GM18951 (cell line): ENCODE measurements around the gene TBX21.

Experiments
- POLR2A ChIP-seq: IDR thresholded peaks from 4 replicates; pipeline ENCODE4 v1.6.1; 2011; ENCODE audit warnings: mild to moderate bottlenecking; ENCODE audit not compliant: insufficient read length, insufficient read depth; ENCODE audit errors: extremely low read depth
- in situ Hi-C: fragments of 300-500 bp; cut with MboI; formaldehyde crosslinking; loops from one replicate; pipeline ENCODE4 v1.12.0; 2022; ENCODE audit warnings: low sequenced_read_pairs, mixed read lengths, inconsistent platforms; ENCODE audit not compliant: unreplicated experiment

The TBX21 gene

DNA sequence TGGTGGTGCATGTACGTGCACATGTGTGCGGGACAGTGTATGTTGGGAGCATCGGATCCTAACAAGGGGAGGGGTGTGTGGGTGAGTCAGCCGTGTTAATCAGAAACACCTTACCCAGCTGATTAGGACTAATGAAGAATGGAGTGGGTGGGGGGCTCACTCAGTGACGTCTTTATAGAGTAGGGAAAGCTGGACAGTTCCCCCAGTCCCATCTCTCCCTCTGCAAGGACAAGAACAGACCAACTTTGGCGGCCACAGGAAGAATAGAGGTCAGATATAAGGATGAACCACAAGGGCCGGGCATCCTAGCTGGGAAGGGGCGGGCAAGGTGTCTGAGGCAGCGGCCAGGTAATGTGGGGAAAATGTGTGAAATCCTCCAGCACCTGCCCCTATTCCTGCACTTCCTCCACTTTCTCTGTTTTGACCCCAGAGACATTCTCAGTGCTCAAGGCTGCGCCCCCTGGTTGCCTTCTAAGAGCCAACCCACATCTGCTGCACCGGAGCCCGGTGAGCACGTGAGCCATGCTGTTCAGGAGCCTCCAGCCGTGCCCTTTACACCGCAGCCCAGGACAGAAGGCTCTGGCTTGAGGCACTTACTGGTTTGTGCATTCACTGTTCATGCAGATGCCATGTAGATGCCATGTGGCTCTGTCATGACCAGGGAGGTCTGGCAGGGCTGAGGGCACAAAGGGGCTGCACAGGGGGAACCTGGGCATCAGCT lies 18.9 kb upstream of the TBX21 start:
- in situ Hi-C loops = no loop called here
- no peak for TF ChIP-seq POLR2A

DNA sequence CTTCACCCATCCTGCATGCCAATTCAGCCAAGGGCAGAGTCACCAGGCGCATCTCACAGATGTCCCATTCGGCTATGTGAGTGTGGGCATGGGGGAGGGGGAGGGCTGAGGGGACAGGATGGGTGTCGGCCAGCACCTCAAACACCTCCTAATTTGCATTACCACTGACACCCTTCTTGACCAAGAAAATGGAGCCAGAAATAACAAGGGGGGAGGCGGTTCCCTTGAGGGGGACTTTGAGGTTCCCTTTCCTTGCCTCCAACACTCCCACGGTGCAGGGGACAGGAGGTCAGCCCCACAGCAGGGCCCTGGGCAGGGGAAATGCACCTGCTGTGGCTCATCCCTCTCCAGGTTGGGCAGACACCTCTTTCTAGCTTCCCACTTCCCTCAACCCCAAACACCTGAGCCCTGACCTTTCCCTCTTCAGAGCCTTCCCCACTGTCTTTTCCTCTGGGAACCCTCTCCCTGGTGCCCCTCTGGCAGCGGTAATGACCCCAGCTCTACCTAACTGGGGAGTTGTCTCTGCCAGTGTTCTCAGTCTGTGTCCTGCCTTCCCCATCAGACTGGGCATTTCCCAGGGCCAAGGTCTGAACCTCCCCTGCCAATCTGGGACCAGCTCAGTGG lies 18.2 kb upstream of the TBX21 start:
- in situ Hi-C loops = no loop called here
- no peak for TF ChIP-seq POLR2A

DNA sequence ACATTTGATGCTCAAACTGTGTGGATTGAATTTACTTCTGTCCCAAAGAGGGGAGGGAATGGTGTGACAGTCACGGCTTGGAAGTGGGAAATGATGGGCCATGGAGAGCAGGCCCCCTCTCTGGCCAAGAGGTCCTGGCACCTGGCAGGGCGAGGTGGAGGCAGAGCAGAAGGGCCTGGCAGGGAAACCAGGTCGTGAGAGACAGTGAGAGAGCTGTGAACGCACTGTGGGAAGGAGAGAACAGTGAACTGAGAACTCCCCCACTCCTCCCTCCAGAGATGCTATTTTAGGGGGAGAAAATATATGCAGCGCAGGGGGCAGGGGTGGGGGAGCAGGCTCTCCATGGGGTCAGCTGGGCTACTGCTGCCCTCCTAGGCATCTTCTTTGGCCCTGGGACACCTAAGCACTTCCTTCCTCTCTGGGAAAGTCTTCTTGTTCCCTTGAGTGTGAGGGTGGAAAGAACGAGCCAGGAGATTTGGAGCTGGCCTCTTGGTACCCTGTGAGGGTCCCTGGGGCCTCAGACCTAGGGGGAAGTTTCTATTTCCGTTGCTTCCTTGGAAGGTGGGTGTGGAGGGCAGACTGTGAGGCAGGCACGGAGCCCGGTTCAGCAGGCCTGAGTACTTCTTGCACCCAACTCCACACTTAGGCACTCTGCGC lies 17.2 kb upstream of the TBX21 start:
- TF ChIP-seq POLR2A = no peak
- in situ Hi-C loops = no loop called here

DNA sequence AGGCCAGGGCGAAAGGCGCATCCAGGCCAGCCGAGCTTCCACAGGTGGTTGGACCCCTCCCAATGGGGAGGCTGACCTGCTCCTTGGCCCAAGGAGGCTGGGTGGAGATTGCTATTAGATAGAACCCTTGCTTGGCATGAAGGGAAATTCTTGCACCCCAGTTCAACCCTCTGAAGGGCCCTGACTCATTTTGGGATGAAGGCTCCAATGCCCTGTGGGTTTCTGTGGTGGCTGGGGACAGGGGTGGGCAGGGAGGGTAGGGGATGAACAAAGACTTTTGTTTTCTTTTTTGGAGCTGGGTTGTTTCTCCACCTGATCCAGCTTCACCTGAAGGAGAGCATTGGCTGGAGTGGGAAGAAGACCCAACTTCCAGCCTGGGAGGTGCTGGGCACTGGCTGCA lies 16.7 kb upstream of the TBX21 start:
- in situ Hi-C loops = no loop called here
- no peak for TF ChIP-seq POLR2A

DNA sequence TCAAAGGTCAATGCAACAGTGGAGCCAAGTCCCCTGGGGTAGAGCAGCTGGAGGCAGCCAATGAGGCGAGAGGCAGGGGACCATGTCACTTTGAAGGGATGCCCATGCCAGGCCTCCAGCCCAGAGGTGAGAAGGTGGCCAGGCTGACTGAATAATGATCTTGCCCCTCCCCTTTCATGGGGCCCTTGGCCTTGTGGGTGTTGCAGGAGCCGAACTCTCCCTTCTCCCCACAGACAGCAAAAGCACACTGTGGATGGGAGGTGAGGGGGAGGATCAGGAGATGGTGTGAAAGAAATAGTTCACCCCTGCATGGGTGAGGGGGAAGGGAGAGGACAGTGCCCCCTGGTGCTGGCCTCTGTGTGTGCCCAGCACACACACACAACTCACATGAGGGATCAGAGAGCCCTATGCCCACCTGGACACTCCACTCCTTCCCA lies 15.8 kb upstream of the TBX21 start:
- TF ChIP-seq POLR2A = no peak

DNA sequence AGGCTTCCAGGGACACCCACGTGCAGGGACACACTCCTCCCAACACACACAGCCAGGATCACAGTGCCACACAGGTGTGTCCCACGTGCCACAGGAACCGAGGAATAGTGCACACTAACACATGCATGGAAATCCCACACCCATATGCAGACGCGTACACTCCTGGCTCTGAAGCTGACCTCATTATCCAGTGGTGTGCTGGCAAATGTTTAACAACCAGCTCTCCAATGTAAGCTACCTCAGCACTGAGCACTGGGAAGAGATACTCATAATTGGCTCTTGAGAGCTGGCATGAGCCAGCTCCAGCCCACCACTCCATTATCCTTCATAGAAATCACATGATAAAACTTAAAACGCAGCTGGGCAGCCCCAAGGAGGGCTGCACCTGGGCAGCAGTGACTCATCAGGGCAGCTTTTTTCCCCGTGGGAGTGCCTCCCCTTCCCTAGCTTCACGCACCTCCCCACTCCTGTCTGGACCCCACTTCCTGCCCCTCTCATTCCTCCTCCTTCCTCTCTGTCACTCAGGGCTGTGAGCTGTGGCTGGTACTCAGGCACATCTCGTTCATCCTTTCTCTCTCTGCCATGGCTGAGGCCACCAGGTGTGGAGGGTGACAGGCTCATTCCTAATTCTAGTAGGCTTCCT lies 14.9 kb upstream of the TBX21 start:
- in situ Hi-C loops = no loop called here
- TF ChIP-seq POLR2A = no peak

More for the DNA sequence above, 15.8 kb upstream of the TBX21 start:
- in situ Hi-C loops = no loop called here

DNA sequence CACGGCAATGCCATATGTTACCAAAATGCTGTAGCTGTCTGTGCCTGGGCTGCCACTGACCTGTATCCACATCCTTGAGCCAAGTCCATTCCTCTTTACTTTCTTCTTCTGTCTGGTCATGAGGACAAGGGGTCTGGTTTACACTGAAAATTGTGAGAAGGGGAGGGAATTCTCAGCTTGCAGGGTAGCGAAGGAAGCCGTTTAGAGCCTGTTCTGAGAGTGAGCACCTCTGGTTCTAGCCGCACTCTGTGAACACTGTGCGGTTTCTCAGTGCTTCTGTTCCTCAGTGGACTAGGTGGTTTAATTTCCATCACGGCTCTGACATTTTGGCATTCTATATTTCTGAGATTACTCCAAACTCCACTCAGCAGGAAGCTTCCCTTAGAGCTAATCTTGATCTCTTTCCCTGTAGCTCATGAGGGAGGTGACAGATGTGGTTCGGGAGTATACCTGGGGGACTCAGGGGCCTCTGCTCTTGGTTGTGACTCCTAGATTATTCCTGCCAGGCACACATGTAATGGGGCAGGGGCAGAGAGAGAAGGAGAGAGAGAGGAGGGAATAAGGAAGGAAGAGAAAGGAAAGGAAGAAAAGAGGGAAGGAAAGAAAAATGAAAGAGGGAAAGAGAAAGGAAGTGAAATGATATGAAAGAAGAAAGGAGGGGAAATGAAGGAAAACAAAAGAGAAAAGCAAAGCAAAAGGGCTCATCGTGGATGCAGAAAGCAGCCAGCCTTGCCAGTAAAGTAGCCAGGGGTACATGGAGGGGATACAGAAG lies 14.2 kb upstream of the TBX21 start:
- no peak for TF ChIP-seq POLR2A

DNA sequence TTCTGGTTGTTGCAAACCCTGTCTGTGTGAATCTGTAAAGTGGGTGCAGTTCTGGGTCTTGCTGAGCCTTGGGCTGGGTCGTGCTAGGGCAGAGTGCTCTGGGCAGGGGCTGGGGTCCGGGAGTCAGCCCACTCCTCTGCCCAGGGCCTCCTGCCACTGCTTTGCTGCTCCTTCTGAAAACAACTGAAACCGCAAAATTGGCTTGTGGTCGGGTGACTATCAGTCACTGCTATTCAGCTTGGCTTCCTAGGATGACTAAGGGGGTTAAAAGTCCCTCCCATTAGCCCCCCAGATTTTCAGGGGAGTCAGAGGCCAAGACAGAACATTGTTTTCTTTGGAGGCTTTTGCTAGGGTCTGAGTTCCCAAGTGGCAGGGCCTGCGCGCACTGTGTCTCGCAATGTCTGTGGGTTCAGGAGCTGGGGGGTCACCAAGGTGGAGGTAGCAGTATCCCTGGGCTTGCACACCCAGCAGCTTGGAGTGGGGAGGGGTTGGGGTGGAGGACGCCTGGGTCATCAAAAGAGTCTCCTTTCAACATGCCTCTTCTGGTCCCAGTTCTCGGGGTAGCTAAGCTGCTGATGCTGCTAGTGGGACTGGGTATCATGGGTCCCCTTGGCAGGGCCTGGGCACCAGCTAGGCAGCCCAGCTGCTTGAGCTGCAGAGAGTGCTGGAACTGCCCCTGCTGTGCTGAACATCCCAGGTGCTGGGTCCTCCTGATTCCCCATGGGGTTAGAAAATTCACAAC lies 13.5 kb upstream of the TBX21 start:
- in situ Hi-C loops = no loop called here
- no peak for TF ChIP-seq POLR2A

More for the DNA sequence above, 14.2 kb upstream of the TBX21 start:
- in situ Hi-C loops = no loop called here

DNA sequence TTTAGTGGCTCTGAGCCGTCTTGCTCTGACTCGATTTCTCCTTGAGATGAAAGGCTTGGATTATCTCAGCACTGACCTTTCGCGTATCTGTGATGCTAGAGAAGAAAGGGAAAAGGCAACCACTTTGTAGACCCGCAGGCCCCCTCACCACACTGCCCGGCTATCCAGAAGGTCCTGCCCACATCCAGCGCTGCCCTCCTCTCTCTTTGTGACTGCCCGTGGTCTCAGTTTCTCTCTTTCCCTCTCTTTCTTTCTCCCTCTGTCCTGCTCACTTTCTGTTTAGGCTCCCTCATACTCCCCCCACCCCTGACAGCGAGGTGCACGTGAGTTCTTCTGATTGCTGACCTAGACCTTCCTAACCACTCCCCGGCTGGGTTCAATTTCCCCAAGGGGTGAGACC lies 12.8 kb upstream of the TBX21 start:
- no peak for TF ChIP-seq POLR2A

DNA sequence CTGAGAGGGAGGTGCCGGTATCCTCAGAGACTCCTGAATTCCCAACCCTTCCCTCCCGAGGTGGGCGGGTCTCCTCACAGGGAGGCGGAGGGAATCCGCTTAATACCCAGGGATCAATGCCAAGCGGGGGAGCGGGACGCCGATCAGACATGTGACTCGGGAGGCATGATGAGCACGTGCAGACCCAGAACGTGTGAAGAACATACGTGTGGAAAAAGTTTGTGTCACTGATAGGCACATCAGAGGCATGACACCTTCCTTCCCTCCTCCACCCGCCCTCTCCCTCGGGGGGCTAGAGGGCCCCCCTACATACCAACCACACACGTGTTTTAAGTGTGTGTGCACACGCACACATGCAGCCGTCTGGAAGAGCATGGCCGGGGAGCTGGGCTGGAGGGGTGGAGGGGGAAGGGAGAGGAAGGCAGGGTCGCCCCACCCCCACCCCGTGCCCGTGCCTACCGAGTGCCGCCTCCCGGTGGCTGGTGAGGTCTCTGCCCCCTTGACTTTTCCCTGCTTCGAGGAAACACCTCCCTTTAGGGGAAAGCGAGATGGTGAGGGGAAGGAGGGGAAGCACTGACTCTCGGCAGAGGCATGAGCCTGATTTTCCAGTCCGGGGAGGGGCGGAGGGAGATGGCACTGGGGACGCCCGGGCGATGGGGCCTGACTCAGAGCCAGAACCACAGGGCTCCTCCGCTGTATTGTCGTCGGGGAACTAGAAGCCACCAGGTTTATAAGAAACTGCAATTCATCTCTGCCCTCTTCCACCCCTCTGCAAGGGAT lies 12.1 kb upstream of the TBX21 start:
- in situ Hi-C loops = no loop called here
- TF ChIP-seq POLR2A = no peak

More for the DNA sequence above, 12.8 kb upstream of the TBX21 start:
- in situ Hi-C loops = no loop called here

DNA sequence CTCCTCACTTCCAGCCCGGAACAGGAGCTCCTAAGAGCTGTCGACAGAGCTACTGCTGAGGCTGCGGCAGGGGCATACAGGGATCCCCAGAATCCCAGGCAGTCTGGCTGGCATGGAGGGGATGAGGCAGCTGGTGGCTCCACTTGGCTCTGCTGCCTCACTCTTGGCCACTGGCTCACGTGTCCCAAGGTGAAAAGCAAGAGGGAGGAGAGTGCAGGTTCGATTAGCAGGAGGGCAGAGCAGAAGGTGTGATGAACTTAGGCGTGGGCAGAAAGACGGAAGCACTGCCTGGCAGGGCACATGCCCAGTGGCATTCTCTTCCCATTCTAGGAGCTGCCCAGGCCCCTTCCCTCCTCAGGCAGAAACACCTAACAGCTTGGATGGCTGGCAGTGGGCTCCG lies 11.3 kb upstream of the TBX21 start:
- no peak for TF ChIP-seq POLR2A
- in situ Hi-C loops = no loop called here
